SK-N-SH (cell line): ENCODE measurements around the gene XRCC3.

Experiments
- TF ChIP-seq, protein P1 (sequence below): fragments of 200-600 bp; sonication (generic); IDR thresholded peaks from 2 replicates; pipeline ENCODE4 v1.6.1; 2017; ENCODE audit warnings: antibody characterized with exemption, mild to moderate bottlenecking, moderate library complexity
- TF ChIP-seq, protein P2 (sequence below): IDR thresholded peaks from 2 replicates; pipeline ENCODE4 v1.4.0; 2012; ENCODE audit warnings: low read depth, borderline replicate concordance

DNA sequence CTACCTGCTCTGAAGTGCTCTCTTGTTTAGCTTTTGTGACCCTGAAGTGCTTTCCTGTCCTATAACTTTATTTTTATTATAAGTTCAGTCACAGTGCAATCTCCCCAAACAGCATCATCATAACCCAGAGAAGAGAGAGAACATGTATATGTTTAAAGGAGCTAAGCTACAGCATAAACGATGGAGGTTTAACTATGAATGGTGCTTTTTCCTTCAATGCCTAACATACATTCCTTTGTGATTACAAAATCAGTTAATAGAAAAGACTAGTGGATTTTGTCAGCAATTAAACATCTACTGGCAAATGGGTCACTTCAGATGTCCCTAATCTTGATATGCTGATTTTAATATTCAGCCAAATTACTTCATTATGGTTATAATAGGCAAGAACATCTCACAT lies 46.8 kb upstream of the XRCC3 start:
- TF ChIP-seq, protein P1, sequence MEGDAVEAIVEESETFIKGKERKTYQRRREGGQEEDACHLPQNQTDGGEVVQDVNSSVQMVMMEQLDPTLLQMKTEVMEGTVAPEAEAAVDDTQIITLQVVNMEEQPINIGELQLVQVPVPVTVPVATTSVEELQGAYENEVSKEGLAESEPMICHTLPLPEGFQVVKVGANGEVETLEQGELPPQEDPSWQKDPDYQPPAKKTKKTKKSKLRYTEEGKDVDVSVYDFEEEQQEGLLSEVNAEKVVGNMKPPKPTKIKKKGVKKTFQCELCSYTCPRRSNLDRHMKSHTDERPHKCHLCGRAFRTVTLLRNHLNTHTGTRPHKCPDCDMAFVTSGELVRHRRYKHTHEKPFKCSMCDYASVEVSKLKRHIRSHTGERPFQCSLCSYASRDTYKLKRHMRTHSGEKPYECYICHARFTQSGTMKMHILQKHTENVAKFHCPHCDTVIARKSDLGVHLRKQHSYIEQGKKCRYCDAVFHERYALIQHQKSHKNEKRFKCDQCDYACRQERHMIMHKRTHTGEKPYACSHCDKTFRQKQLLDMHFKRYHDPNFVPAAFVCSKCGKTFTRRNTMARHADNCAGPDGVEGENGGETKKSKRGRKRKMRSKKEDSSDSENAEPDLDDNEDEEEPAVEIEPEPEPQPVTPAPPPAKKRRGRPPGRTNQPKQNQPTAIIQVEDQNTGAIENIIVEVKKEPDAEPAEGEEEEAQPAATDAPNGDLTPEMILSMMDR = no peak
- TF ChIP-seq, protein P2, sequence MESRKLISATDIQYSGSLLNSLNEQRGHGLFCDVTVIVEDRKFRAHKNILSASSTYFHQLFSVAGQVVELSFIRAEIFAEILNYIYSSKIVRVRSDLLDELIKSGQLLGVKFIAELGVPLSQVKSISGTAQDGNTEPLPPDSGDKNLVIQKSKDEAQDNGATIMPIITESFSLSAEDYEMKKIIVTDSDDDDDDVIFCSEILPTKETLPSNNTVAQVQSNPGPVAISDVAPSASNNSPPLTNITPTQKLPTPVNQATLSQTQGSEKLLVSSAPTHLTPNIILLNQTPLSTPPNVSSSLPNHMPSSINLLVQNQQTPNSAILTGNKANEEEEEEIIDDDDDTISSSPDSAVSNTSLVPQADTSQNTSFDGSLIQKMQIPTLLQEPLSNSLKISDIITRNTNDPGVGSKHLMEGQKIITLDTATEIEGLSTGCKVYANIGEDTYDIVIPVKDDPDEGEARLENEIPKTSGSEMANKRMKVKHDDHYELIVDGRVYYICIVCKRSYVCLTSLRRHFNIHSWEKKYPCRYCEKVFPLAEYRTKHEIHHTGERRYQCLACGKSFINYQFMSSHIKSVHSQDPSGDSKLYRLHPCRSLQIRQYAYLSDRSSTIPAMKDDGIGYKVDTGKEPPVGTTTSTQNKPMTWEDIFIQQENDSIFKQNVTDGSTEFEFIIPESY = no peak
